ENCODE results near the gene GM2A.

GM2A gene

GRCh38 chr5:151205411-151205810, 47.6 kb upstream of the GM2A start:
- TF ChIP-seq TOX (CRISPR knock-in tag; IDR thresholded peaks at IDR 0.05; ENCODE audit: borderline replicate concordance) (no peak), TSHZ2 (CRISPR knock-in tag; IDR thresholded peaks at IDR 0.05) (no peak), ARNTL (CRISPR knock-in tag; IDR thresholded peaks at IDR 0.05; ENCODE audit: borderline replicate concordance, low read depth) (no peak), PATZ1 (CRISPR knock-in tag; IDR thresholded peaks at IDR 0.05; ENCODE audit: borderline replicate concordance) (no peak), ZNF8 (CRISPR knock-in tag; IDR thresholded peaks at IDR 0.05) (no peak), ZC3H10 (CRISPR knock-in tag; IDR thresholded peaks at IDR 0.05) (no peak), PPARA (CRISPR knock-in tag; IDR thresholded peaks at IDR 0.05; ENCODE audit: borderline replicate concordance) (no peak), SNAI2 (CRISPR knock-in tag; IDR thresholded peaks at IDR 0.05) (no peak), POU6F1 (CRISPR knock-in tag; IDR thresholded peaks at IDR 0.05; ENCODE audit: borderline replicate concordance, low read depth) (no peak), CSDC2 (CRISPR knock-in tag; IDR thresholded peaks at IDR 0.05) (no peak), BACH2 (CRISPR knock-in tag; IDR thresholded peaks at IDR 0.05; ENCODE audit: borderline replicate concordance) (no peak), ZNF565 (CRISPR knock-in tag; conservative IDR thresholded peaks at IDR 0.05; ENCODE audit: low read depth) (no peak), GLIS3 (CRISPR knock-in tag; IDR thresholded peaks at IDR 0.05) (no peak), ISL1 (CRISPR knock-in tag; IDR thresholded peaks at IDR 0.05) (no peak), CSRNP3 (CRISPR knock-in tag; IDR thresholded peaks at IDR 0.05) (no peak), TCF4 (CRISPR knock-in tag; IDR thresholded peaks at IDR 0.05; ENCODE audit: borderline replicate concordance) (no peak), RARB (CRISPR knock-in tag; IDR thresholded peaks at IDR 0.05) (no peak), ZFP3 (CRISPR knock-in tag; IDR thresholded peaks at IDR 0.05) (no peak)
- ATAC-seq = no peak

GRCh38 chr5:151208481-151208914, 44.5 kb upstream of the GM2A start:
- TF ChIP-seq ZNF565 (CRISPR knock-in tag; conservative IDR thresholded peaks at IDR 0.05; ENCODE audit: low read depth) = no peak
- TF ChIP-seq POU6F1 (CRISPR knock-in tag; IDR thresholded peaks at IDR 0.05; ENCODE audit: borderline replicate concordance, low read depth) = no peak
- no peak for TF ChIP-seq PPARA (CRISPR knock-in tag; IDR thresholded peaks at IDR 0.05; ENCODE audit: borderline replicate concordance)
- no peak for TF ChIP-seq TSHZ2 (CRISPR knock-in tag; IDR thresholded peaks at IDR 0.05)
- TF ChIP-seq RARB (CRISPR knock-in tag; IDR thresholded peaks at IDR 0.05) = no peak
- TF ChIP-seq BACH2 (CRISPR knock-in tag; IDR thresholded peaks at IDR 0.05; ENCODE audit: borderline replicate concordance) = no peak
- TF ChIP-seq TOX (CRISPR knock-in tag; IDR thresholded peaks at IDR 0.05; ENCODE audit: borderline replicate concordance) = no peak
- TF ChIP-seq ISL1 (CRISPR knock-in tag; IDR thresholded peaks at IDR 0.05) = no peak
- no peak for TF ChIP-seq GLIS3 (CRISPR knock-in tag; IDR thresholded peaks at IDR 0.05)
- no peak for TF ChIP-seq ZC3H10 (CRISPR knock-in tag; IDR thresholded peaks at IDR 0.05)
- TF ChIP-seq ZNF8 (CRISPR knock-in tag; IDR thresholded peaks at IDR 0.05) = no peak
- no peak for TF ChIP-seq TCF4 (CRISPR knock-in tag; IDR thresholded peaks at IDR 0.05; ENCODE audit: borderline replicate concordance)
- TF ChIP-seq CSDC2 (CRISPR knock-in tag; IDR thresholded peaks at IDR 0.05) = no peak
- no peak for TF ChIP-seq ZNF70 (CRISPR knock-in tag; IDR thresholded peaks at IDR 0.05)
- TF ChIP-seq PATZ1 (CRISPR knock-in tag; IDR thresholded peaks at IDR 0.05; ENCODE audit: borderline replicate concordance) = no peak
- ATAC-seq = no peak
